ENCODE data around the gene C10orf120.

The C10orf120 gene

DNA sequence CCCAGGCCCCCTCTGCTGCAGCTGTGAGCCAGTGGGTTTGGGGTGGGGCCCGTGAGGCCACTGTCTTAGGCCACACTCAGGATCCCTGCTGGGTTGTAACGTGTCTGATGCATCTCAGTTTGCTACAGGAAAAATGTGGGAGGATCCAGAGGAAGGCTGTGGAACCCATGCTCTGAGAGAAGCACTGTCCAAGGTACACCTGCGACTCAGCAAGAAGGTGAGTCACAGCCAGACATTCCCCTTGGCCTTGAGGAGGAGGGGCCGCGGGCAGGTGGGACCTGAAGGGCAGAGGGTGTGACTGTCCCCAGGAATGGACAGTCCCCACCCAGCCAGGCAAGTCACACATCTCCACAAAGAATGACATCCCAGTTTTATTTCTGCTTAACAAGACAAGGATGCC, 27.8 kb upstream of the C10orf120 start:
- no peak overlapping the region for H3K9ac ChIP-seq (ENCODE audit: low read depth in 1 of 2, low read length in 2 of 2)
- no peak overlapping the region for H3K4me3 ChIP-seq (ENCODE audit: low read depth in 1 of 2, low read length in 2 of 2)
- H3K27me3 ChIP-seq (ENCODE audit: control insufficient read depth in 1 of 2, insufficient read depth in 2 of 2, low read length in 2 of 2): peaks cover 6 to 14% of the 10 kb centered on the region in 2 donors
- H3K9me3 ChIP-seq (ENCODE audit: control insufficient read depth in 1 of 2, low read length in 2 of 2): no peaks in the 10 kb centered on the region
- no peak overlapping the region for H3K27ac ChIP-seq (ENCODE audit: low read depth, low read length)
- H3K36me3 ChIP-seq (ENCODE audit: control insufficient read depth in 1 of 2, insufficient read depth in 2 of 2, low read length in 2 of 2): no peaks in the 10 kb centered on the region
- no peaks in the 10 kb centered on the region for H3K4me1 ChIP-seq (ENCODE audit: control insufficient read depth in 1 of 2, insufficient read depth in 2 of 2, low read length in 2 of 2)

DNA sequence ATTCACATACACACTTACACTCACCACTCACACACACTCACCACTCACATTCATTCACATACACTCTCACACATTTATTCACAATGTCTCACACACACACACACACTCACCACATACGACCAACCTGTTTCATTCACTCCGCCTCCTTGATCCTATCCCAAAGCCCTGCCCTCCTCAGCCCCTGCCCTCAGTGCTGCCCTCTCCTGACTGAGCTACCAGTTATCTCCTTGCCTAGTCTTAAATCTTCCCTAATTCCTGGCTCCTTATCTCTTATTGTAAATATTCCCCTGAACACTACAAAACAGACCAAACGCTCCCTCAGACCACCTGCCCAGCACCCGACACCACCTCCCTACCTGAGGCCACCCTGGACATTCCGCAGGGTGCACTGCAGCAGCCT, 26.1 kb upstream of the C10orf120 start:
- no peak overlapping the region for H3K27ac ChIP-seq (ENCODE audit: low read depth, low read length)
- H3K9ac ChIP-seq (ENCODE audit: low read depth in 1 of 2, low read length in 2 of 2): no peak overlapping the region
- H3K4me3 ChIP-seq (ENCODE audit: low read depth in 1 of 2, low read length in 2 of 2): no peak overlapping the region
- H3K9me3 ChIP-seq (ENCODE audit: control insufficient read depth in 1 of 2, low read length in 2 of 2): no peaks in the 10 kb centered on the region
- peaks cover 4 to 12% of the 10 kb centered on the region in 2 donors for H3K27me3 ChIP-seq (ENCODE audit: control insufficient read depth in 1 of 2, insufficient read depth in 2 of 2, low read length in 2 of 2)
- no peaks in the 10 kb centered on the region for H3K36me3 ChIP-seq (ENCODE audit: control insufficient read depth in 1 of 2, insufficient read depth in 2 of 2, low read length in 2 of 2)
- H3K4me1 ChIP-seq (ENCODE audit: control insufficient read depth in 1 of 2, insufficient read depth in 2 of 2, low read length in 2 of 2): no peaks in the 10 kb centered on the region

GRCh38 chr10:122725006-122725405, 25.4 kb upstream of the C10orf120 start:
- Histone ChIP-seq H3K27ac (ENCODE audit: low read depth, low read length) (no peak overlapping the region), H3K27me3 (ENCODE audit: control insufficient read depth in 1 of 2, insufficient read depth in 2 of 2, low read length in 2 of 2) (peaks cover 4 to 14% of the 10 kb centered on the region in 2 donors), H3K9me3 (ENCODE audit: control insufficient read depth in 1 of 2, low read length in 2 of 2) (no peaks in the 10 kb centered on the region), H3K4me1 (ENCODE audit: control insufficient read depth in 1 of 2, insufficient read depth in 2 of 2, low read length in 2 of 2) (no peaks in the 10 kb centered on the region), H3K9ac (ENCODE audit: low read depth in 1 of 2, low read length in 2 of 2) (no peak overlapping the region), H3K36me3 (ENCODE audit: control insufficient read depth in 1 of 2, insufficient read depth in 2 of 2, low read length in 2 of 2) (no peaks in the 10 kb centered on the region), H3K4me3 (ENCODE audit: low read depth in 1 of 2, low read length in 2 of 2) (no peak overlapping the region)

DNA sequence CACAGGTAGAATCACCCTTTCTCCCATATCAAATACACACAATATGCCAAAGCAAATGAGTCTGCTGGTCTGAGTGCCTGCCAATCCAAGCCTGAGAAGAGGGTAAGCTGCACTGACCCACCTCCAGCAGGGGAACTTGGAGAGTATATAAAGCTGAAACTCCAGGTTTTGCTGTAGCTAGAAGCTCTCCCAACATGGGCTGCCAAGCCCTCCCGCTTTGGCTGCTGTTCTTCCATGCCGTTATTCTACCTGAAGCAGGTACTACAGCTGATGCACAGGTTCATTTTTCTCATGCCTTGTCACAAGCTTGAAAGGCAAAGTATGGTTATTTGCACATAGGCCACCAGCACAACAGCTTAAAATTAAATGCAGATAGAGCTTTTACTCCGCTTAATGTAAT, 21.5 kb upstream of the C10orf120 start:
- no peak overlapping the region for H3K27ac ChIP-seq (ENCODE audit: low read depth, low read length)
- H3K36me3 ChIP-seq (ENCODE audit: control insufficient read depth in 1 of 2, insufficient read depth in 2 of 2, low read length in 2 of 2): no peaks in the 10 kb centered on the region
- no peak overlapping the region for H3K4me3 ChIP-seq (ENCODE audit: low read depth in 1 of 2, low read length in 2 of 2)

DNA sequence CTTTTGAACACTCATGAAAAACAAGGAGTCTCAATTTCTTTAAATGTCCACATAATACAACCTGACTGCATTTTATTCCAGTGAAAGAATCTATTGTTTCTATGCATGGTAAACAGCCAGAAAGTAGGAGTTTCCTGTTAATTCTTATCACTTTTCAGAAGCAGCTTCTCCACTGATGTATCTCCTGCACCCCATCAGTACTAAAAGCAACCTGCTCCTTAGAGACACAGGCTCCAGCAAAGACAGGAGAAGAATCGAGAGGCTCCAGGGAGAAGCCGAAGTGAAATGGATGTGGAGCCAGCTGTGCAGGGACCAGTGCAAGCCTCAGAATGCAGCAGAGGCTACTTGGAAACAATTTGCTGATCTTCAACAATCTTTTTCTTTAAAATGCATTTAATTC, 16.4 kb upstream of the C10orf120 start:
- Histone ChIP-seq H3K4me3 (ENCODE audit: low read depth in 1 of 2, low read length in 2 of 2) (no peak overlapping the region), H3K27me3 (ENCODE audit: control insufficient read depth in 1 of 2, insufficient read depth in 2 of 2, low read length in 2 of 2) (peaks cover 17 to 35% of the 10 kb centered on the region in 2 donors), H3K36me3 (ENCODE audit: control insufficient read depth in 1 of 2, insufficient read depth in 2 of 2, low read length in 2 of 2) (no peaks in the 10 kb centered on the region), H3K4me1 (ENCODE audit: control insufficient read depth in 1 of 2, insufficient read depth in 2 of 2, low read length in 2 of 2) (peaks cover 0 to 3% of the 10 kb centered on the region in 2 donors), H3K27ac (ENCODE audit: low read depth, low read length) (no peak overlapping the region), H3K9me3 (ENCODE audit: control insufficient read depth in 1 of 2, low read length in 2 of 2) (no peaks in the 10 kb centered on the region), H3K9ac (ENCODE audit: low read depth in 1 of 2, low read length in 2 of 2) (no peak overlapping the region)

More for the DNA sequence above, 21.5 kb upstream of the C10orf120 start:
- H3K27me3 ChIP-seq (ENCODE audit: control insufficient read depth in 1 of 2, insufficient read depth in 2 of 2, low read length in 2 of 2): peaks cover 6 to 14% of the 10 kb centered on the region in 2 donors
- no peak overlapping the region for H3K9ac ChIP-seq (ENCODE audit: low read depth in 1 of 2, low read length in 2 of 2)
- no peaks in the 10 kb centered on the region for H3K4me1 ChIP-seq (ENCODE audit: control insufficient read depth in 1 of 2, insufficient read depth in 2 of 2, low read length in 2 of 2)
- H3K9me3 ChIP-seq (ENCODE audit: control insufficient read depth in 1 of 2, low read length in 2 of 2): no peaks in the 10 kb centered on the region

DNA sequence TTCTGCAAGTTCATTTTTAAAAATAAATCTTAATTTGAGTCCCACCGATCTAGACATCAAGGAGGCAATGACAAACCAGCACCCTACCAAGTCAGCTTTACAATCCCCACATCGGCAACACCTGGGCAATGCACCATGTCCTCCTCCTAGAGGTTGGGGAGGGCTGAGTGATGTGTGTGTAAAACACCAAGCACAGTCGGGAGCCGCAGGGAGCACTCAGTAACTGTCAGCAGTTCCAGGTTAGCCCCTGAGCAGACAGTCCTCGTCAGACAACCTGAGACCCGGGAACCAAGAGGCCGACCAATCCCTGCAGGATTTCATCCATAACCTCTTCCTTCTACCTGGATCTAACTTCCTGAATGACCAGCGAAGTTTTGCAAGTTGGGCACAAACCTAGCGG, 15.9 kb upstream of the C10orf120 start:
- H3K4me1 ChIP-seq (ENCODE audit: control insufficient read depth in 1 of 2, insufficient read depth in 2 of 2, low read length in 2 of 2): peaks cover 0 to 7% of the 10 kb centered on the region in 2 donors
- H3K9me3 ChIP-seq (ENCODE audit: control insufficient read depth in 1 of 2, low read length in 2 of 2): no peaks in the 10 kb centered on the region
- no peaks in the 10 kb centered on the region for H3K36me3 ChIP-seq (ENCODE audit: control insufficient read depth in 1 of 2, insufficient read depth in 2 of 2, low read length in 2 of 2)
- H3K27ac ChIP-seq (ENCODE audit: low read depth, low read length): no peak overlapping the region
- peaks cover 12 to 35% of the 10 kb centered on the region in 2 donors for H3K27me3 ChIP-seq (ENCODE audit: control insufficient read depth in 1 of 2, insufficient read depth in 2 of 2, low read length in 2 of 2)
- H3K9ac ChIP-seq (ENCODE audit: low read depth in 1 of 2, low read length in 2 of 2): no peak overlapping the region
- H3K4me3 ChIP-seq (ENCODE audit: low read depth in 1 of 2, low read length in 2 of 2): no peak overlapping the region

DNA sequence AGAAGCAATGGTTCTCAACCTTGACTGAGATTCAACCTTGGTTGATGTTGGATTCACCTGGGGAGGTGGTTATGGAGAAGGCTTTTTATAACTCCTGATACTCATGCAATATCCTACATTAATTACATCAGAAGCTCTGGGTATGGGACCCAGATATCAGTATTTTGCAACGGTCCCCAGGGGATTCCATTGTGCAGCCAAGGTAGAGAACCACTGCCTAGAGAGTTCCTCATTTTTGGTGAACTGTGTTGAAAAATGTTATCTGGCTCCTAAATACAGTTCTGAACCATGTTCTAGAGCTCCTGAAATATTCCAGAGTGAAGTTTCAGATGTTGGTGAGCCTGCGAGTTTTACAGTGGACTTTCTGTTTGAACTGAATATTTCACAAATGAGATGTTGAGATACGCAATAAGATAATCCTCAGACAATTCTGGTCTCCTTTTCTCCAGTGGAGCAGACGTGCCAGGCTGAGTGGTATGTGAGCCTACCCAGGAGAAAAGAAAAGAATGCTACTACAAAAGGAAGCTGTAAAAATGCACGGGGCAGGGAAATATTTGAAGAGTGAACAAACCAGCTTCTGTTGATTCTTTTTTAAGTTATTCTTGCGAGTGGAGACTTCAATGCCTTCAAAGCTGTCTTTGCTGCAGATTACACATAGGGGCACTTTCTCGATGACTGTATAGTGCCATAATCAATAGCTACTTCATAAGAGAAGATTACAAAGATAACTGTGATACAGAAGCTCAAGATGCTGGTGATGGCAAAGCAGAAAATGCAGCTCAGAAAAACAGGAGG, 13.6 kb upstream of the C10orf120 start:
- Histone ChIP-seq H3K9ac (ENCODE audit: low read depth in 1 of 2, low read length in 2 of 2) (no peak overlapping the region), H3K4me1 (ENCODE audit: control insufficient read depth in 1 of 2, insufficient read depth in 2 of 2, low read length in 2 of 2) (peaks cover 0 to 14% of the 10 kb centered on the region in 2 donors), H3K27ac (ENCODE audit: low read depth, low read length) (no peak overlapping the region), H3K9me3 (ENCODE audit: control insufficient read depth in 1 of 2, low read length in 2 of 2) (no peaks in the 10 kb centered on the region), H3K4me3 (ENCODE audit: low read depth in 1 of 2, low read length in 2 of 2) (no peak overlapping the region), H3K36me3 (ENCODE audit: control insufficient read depth in 1 of 2, insufficient read depth in 2 of 2, low read length in 2 of 2) (no peaks in the 10 kb centered on the region), H3K27me3 (ENCODE audit: control insufficient read depth in 1 of 2, insufficient read depth in 2 of 2, low read length in 2 of 2) (peaks cover 6 to 35% of the 10 kb centered on the region in 2 donors)

DNA sequence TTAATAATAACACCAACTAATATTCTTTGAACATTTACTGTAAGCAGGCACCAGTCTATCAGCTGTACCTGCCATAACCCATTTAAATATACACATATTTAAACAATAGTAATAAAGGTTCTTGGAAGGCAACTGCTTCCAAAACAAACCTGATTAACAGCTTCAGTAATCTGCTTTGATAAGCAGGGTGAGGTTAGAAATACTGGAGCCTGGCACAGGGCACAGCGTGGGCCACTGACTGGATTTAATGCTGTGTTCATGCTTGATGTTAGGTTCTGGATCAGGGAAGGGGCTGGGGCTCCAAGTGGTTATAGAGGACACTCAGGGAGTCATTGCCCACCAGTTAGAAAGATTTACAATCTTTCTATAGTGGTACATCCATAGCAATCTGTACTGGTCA, 10.9 kb upstream of the C10orf120 start:
- H3K27ac ChIP-seq (ENCODE audit: low read depth, low read length): no peak overlapping the region
- peaks cover 0 to 14% of the 10 kb centered on the region in 2 donors for H3K4me1 ChIP-seq (ENCODE audit: control insufficient read depth in 1 of 2, insufficient read depth in 2 of 2, low read length in 2 of 2)
- H3K36me3 ChIP-seq (ENCODE audit: control insufficient read depth in 1 of 2, insufficient read depth in 2 of 2, low read length in 2 of 2): no peaks in the 10 kb centered on the region
- peaks cover 10 to 38% of the 10 kb centered on the region in 2 donors for H3K27me3 ChIP-seq (ENCODE audit: control insufficient read depth in 1 of 2, insufficient read depth in 2 of 2, low read length in 2 of 2)
- H3K9me3 ChIP-seq (ENCODE audit: control insufficient read depth in 1 of 2, low read length in 2 of 2): no peaks in the 10 kb centered on the region
- no peak overlapping the region for H3K4me3 ChIP-seq (ENCODE audit: low read depth in 1 of 2, low read length in 2 of 2)
- no peak overlapping the region for H3K9ac ChIP-seq (ENCODE audit: low read depth in 1 of 2, low read length in 2 of 2)

- H3K27ac ChIP-seq (ENCODE audit: low read depth, low read length): no peak overlapping the region
- H3K4me3 ChIP-seq (ENCODE audit: low read depth in 1 of 2, low read length in 2 of 2): no peak overlapping the region
- no peak overlapping the region for H3K9ac ChIP-seq (ENCODE audit: low read depth in 1 of 2, low read length in 2 of 2)
- H3K36me3 ChIP-seq (ENCODE audit: control insufficient read depth in 1 of 2, insufficient read depth in 2 of 2, low read length in 2 of 2): no peaks in the 10 kb centered on the region
- H3K4me1 ChIP-seq (ENCODE audit: control insufficient read depth in 1 of 2, insufficient read depth in 2 of 2, low read length in 2 of 2): peaks cover 0 to 14% of the 10 kb centered on the region in 2 donors
- H3K9me3 ChIP-seq (ENCODE audit: control insufficient read depth in 1 of 2, low read length in 2 of 2): no peaks in the 10 kb centered on the region
- H3K27me3 ChIP-seq (ENCODE audit: control insufficient read depth in 1 of 2, insufficient read depth in 2 of 2, low read length in 2 of 2): peaks cover 10 to 36% of the 10 kb centered on the region in 2 donors
These were observed 10.3 kb upstream of the C10orf120 start for GRCh38 chr10:122709971-122710370.

DNA sequence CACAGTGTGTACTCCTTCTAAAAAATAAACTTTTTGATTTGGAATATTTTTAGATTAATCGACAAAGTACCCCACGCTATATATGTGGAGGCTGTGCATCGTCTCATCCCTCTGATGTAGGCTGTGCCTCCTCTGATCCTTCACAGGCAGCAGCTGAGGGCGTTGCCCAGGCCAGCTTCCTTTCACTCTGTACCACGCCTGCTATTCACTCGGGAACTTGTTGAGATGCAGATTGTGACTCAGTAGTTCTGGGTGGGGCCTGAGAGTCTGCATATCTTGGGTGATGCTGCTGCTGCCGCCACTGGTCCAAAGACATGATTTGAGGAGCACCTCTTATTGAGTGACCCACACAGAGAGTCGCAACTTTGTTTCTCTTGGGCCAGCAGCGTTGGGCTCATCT, 7.9 kb upstream of the C10orf120 start:
- Histone ChIP-seq H3K27ac (ENCODE audit: low read depth, low read length) (no peak overlapping the region), H3K27me3 (ENCODE audit: control insufficient read depth in 1 of 2, insufficient read depth in 2 of 2, low read length in 2 of 2) (peaks cover 7 to 27% of the 10 kb centered on the region in 2 donors), H3K4me3 (ENCODE audit: low read depth in 1 of 2, low read length in 2 of 2) (no peak overlapping the region), H3K36me3 (ENCODE audit: control insufficient read depth in 1 of 2, insufficient read depth in 2 of 2, low read length in 2 of 2) (no peaks in the 10 kb centered on the region), H3K4me1 (ENCODE audit: control insufficient read depth in 1 of 2, insufficient read depth in 2 of 2, low read length in 2 of 2) (peaks cover 0 to 14% of the 10 kb centered on the region in 2 donors), H3K9me3 (ENCODE audit: control insufficient read depth in 1 of 2, low read length in 2 of 2) (no peaks in the 10 kb centered on the region), H3K9ac (ENCODE audit: low read depth in 1 of 2, low read length in 2 of 2) (no peak overlapping the region)

Data from duodenal mucosa (tissue), 2 donors.